NB4 (cell line): ENCODE measurements around the gene DDX51.

Experiments
- DNase-seq: peaks from one replicate; pipeline ENCODE4 v3.0.0; 2010; ENCODE audit warnings: low read depth
- H3K4me3 ChIP-seq: one replicate; pipeline ENCODE4 v1.5.1; 2011; ENCODE audit warnings: mild to moderate bottlenecking, low read depth, low read length, moderate library complexity
- MYC ChIP-seq: IDR thresholded peaks from 2 replicates; pipeline ENCODE4 v1.6.1; 2011; ENCODE audit warnings: low read depth, low read length
- POLR2A ChIP-seq: IDR thresholded peaks from 2 replicates; pipeline ENCODE4 v1.6.1; 2011; ENCODE audit warnings: mild to moderate bottlenecking; ENCODE audit not compliant: insufficient read length; ENCODE audit errors: extremely low read depth
- TF ChIP-seq, protein P1 (sequence below): IDR thresholded peaks from one replicate; pipeline ENCODE4 v1.5.1; 2012; ENCODE audit warnings: low read depth, low read length
- TF ChIP-seq, protein P2 (sequence below): IDR thresholded peaks from 2 replicates; pipeline ENCODE4 v1.6.1; 2011; ENCODE audit warnings: low read depth, low read length

Gene DDX51

GRCh38 chr12:132133952-132134652 lies 10.0 kb downstream of the DDX51 start:
- H3K4me3 ChIP-seq = no peak overlapping the region
- TF ChIP-seq MYC = no peak
- no peak for TF ChIP-seq POLR2A
- TF ChIP-seq, protein P1, sequence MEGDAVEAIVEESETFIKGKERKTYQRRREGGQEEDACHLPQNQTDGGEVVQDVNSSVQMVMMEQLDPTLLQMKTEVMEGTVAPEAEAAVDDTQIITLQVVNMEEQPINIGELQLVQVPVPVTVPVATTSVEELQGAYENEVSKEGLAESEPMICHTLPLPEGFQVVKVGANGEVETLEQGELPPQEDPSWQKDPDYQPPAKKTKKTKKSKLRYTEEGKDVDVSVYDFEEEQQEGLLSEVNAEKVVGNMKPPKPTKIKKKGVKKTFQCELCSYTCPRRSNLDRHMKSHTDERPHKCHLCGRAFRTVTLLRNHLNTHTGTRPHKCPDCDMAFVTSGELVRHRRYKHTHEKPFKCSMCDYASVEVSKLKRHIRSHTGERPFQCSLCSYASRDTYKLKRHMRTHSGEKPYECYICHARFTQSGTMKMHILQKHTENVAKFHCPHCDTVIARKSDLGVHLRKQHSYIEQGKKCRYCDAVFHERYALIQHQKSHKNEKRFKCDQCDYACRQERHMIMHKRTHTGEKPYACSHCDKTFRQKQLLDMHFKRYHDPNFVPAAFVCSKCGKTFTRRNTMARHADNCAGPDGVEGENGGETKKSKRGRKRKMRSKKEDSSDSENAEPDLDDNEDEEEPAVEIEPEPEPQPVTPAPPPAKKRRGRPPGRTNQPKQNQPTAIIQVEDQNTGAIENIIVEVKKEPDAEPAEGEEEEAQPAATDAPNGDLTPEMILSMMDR = no peak
- TF ChIP-seq, protein P2, sequence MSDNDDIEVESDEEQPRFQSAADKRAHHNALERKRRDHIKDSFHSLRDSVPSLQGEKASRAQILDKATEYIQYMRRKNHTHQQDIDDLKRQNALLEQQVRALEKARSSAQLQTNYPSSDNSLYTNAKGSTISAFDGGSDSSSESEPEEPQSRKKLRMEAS = no peak
- DNase-seq = no peak

GRCh38 chr12:132132609-132133430 lies 11.3 kb downstream of the DDX51 start:
- TF ChIP-seq, protein P2 = no peak
- TF ChIP-seq MYC (no peak), POLR2A (no peak)
- TF ChIP-seq, protein P1 = no peak
- peak; percentile 7 for DNase-seq

GRCh38 chr12:132131952-132132351 lies 12.2 kb downstream of the DDX51 start:
- no peak for DNase-seq
- TF ChIP-seq, protein P2 = no peak
- no peak for TF ChIP-seq MYC
- TF ChIP-seq, protein P1 = no peak
- no peak for TF ChIP-seq POLR2A
- no peak overlapping the region for H3K4me3 ChIP-seq

More at GRCh38 chr12:132132609-132133430, 11.3 kb downstream of the DDX51 start:
- H3K4me3 ChIP-seq = no peak overlapping the region

GRCh38 chr12:132131229-132131628 lies 12.9 kb downstream of the DDX51 start:
- DNase-seq = no peak
- no peak for TF ChIP-seq MYC
- TF ChIP-seq POLR2A = no peak
- TF ChIP-seq, protein P2 = no peak
- TF ChIP-seq, protein P1 = no peak
- no peak overlapping the region for H3K4me3 ChIP-seq

- DNase-seq = no peak
- TF ChIP-seq POLR2A = no peak
- TF ChIP-seq, protein P2 = no peak
- TF ChIP-seq, protein P1 = no peak
- TF ChIP-seq MYC = no peak
- H3K4me3 ChIP-seq = no peak overlapping the region
Observed at GRCh38 chr12:132130690-132131089, 13.4 kb downstream of the DDX51 start.
